GM19452 (cell line): Measurements from ENCODE around the gene RASA2.
"Not testable (repeated sequence)": the region's sequence is repeated elsewhere in the genome, so short reads cannot be mapped to it uniquely, and the experiment has no call there.

Experiments used
- ATAC-seq: cut with Tn5 transposase; IDR thresholded peaks from one replicate; pipeline ENCODE4 v1.9.1; 2021; ENCODE audit not compliant: unreplicated experiment

The RASA2 gene

GRCh38 chr3:141493184-141493583 is 6.4 kb downstream of the RASA2 start:
- no peak for ATAC-seq

DNA sequence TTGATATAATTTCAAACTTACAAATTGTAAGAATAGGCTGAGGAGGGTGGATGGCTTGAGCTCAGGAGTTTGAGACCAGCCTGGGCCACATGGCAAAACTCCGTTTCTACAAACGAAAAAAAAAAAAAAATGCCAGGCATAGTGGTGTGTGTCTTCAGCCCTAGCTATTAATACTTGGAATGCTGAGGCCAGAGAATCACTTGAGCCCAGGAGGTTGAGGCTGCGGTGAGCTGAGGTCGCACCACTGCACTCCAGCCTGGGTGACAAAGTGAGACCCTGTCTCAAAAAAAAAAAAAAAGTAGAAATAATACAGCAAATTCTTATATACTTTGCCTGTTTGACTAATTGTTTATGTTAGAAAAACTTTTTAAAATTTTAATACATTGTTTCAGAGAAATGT is 10.8 kb downstream of the RASA2 start:
- not testable (repeated sequence) for ATAC-seq

DNA sequence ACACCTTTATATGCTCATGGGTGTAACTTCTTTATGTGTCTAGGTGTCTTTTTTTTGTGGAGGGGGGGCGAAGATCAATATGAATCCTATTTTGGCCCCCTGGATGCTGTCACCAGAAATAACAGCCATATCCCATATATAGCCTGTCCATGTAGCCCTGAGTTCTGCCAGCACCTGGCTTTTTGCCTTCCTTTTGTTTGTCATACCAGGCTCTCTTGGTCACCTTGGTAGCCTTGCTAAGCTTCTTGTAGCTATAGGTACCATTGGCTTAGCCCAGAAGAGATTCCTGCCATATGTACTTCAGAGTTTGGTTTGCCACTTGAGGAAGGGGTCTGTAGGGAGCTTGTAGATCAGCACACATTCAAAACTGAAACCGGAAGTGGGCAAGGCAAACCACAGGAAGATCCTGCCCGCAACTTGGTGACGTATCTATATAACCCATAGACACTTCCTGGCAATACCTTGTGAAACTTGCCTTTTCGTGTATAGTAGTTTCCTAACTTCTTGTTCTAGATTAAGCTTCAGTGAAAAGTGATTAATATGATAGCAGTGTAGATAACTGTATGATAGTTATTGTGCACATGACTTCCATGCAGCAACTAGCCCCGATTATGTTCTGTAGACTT is 11.9 kb downstream of the RASA2 start:
- ATAC-seq = peak; percentile 97

DNA sequence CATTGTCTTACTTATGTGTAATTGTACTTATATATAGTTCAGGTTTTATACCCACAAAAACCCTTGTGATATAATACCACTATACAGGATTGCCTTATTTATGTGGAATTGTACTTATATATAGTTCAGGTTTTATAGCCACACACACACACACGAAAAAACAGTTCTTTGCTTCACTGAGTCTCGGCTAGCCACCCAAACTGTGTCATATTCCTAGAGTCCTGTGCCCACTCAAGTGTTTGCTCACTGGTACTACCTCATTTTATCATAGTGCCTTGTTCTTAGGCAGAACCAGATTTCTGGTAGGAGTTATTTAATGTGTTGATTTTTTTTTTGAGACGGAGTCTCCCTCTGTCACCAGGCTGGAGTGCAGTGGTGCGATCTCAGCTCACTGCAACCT is 12.5 kb downstream of the RASA2 start:
- ATAC-seq = no peak

- no peak for ATAC-seq
These were observed 13.1 kb downstream of the RASA2 start for GRCh38 chr3:141499965-141500364.

GRCh38 chr3:141500397-141500796 is 13.6 kb downstream of the RASA2 start:
- ATAC-seq = no peak

GRCh38 chr3:141505166-141505565 is 18.3 kb downstream of the RASA2 start:
- ATAC-seq = no peak

GRCh38 chr3:141506071-141506470 is 19.2 kb downstream of the RASA2 start:
- ATAC-seq = no peak

- no peak for ATAC-seq
These were observed 20.7 kb downstream of the RASA2 start for GRCh38 chr3:141507392-141508066.

- ATAC-seq = no peak
These were observed 21.2 kb downstream of the RASA2 start for GRCh38 chr3:141508067-141508436.

DNA sequence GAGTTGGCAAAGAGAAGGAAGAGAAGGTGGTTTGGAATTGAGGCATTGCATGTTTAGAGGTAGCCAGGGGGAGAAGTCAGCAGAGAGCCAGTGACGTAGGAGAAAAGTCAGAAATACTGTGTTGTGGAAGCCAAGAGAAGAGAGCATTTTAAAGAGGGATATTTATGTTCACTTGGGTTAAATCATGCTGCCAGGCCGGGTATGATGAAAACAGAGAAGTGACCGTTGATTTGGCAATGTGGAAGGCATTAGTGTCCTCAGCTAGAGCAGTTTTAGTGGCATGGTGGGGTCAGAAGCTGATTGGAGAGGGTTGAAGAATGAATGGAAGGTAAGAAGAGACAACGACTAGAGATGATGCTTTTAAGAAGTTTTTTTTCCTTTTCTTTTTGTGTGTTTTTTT is 24.5 kb downstream of the RASA2 start:
- no peak for ATAC-seq

DNA sequence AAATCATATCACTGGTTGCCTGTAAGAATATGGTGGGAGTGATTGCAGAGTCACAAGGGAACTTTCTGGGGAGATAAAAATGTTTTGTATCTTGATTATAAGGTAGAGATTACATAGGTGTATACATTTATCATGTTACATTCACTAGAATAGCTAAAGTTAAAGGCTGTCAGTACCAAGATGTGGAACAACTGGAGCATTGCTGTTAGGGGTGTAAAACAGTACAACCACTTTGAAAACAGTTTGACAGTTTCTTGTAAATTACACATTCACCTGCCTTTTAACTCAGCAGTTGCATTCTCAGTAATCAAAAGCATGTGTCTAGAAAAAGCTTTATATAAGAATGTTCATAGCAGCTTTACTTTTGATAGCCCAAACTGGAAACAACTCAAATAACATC is 27.6 kb downstream of the RASA2 start:
- ATAC-seq = no peak

DNA sequence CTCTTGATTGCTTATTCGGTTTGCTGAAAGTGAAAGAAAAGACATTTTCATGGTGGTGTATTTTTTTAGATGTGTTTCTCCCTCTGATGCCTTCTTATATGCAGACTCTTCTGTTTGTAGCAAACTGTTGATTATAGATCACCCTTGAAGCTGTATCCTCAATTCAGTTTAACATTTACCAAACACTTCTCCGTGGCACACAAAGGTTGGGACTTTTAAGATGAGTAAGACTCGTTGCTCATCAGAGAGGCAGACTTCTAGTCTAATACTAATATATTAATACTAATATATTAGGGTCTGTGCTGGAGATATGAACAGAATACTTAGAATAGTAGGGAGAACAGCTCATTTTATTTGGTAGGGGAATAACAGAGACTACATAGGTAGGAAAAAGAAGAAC is 32.8 kb downstream of the RASA2 start:
- no peak for ATAC-seq

DNA sequence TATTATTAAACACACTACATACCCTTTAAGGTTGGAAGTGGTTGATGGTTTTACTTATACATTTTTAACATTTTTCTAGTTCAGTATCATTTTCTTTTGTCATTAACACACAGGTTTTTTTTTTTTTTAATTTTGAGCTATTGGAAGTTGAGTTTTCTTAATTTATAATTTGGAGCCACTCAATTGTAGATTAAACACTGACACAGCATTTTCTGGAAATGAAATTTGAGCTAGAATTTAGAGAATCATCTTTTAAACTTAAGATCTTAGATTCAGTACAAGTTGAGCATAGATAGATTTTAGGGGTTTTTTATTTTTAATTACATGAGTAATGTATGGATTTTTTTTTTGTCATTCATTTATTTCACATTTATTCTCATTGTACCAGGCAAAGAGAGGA is 35.0 kb downstream of the RASA2 start:
- ATAC-seq = no peak

DNA sequence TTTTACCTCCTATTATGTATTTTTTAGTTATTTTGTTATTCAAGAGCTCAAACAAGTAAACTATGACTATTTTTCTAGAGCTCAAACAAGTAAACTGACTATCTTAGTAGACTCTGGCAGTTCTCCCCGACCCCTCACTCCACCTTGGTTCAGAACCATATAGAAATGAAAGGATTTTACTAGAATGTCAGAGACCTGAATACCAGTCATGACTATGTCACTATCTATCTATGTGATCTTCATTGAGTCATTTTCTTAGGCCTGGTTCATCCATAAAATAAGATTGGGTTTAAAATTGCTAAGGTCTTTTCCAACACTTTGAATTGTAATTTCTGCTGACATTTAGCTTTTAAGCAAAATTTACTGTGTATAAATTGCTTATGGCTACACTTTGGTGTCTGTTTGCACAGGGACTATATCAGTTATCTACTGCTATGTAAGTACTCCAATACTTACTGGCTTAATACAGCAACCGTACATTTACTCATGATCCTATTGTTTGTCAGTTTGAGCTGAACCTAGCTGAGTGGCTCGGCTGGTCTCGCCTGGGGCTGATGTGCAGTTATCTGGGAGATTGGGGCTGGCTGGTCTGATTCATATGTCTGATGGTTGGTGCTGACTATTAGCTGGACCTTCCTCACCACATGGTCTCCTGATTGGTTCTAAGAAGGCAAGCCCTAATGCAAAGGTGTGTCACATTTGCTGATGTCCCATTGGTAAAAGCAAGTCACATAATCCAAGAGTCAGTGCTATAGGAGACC is 37.0 kb downstream of the RASA2 start:
- no peak for ATAC-seq

DNA sequence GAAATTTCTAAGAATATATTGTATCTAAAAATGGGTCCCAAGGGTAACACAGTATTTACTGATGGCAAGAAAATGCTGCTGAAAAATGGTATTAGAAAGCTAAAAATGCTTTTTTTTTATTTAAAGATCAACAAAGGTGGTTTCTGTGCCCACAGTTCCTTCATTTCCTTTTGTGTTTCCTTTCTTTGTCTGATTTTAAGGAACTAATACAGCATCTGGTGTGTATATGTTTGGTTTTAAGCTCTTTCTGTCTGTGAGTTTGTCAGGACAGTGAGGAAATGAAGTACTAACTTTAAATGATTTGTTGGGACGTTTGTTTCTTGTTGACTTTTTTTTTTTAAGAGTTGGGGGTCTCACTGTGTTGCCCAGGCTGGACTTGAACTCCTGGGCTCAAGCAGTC is 38.2 kb downstream of the RASA2 start:
- ATAC-seq = no peak

DNA sequence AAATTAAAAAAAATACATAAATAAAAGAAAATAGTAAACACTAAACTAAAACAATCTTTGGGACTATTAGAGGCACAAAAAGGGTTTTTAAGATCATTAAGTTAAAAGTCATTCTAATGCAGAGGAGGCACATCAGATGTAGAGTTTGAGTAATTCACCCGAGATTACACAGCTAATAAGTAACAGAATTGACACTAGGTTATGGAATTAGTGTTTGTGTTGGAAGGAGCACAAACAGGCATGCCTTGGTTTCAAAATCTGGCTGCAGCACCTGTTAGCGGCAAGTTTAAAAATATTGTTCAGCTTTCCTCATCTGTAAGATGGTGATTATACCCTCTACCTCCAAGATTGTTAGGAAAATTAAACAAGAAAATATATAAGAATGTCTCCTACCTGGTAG is 39.0 kb downstream of the RASA2 start:
- no peak for ATAC-seq

DNA sequence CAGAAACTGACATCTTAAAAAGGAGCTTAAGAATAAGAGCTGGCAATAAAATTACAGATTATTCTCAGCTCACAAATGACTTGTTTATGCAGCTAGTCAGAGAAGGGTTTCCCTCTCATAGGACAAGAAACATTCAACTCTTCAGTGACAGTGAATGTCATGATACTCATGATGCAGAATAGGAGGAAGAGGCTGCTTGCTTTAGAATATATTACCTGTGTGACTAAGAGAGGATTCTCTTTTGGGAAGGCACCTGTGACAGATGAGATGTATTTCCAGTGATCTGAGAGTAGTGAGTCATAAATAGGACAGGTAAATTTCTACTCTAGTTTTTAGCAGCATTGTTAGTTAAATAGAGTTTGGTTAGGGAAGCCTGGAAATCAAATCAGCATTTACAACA is 39.9 kb downstream of the RASA2 start:
- ATAC-seq = no peak

DNA sequence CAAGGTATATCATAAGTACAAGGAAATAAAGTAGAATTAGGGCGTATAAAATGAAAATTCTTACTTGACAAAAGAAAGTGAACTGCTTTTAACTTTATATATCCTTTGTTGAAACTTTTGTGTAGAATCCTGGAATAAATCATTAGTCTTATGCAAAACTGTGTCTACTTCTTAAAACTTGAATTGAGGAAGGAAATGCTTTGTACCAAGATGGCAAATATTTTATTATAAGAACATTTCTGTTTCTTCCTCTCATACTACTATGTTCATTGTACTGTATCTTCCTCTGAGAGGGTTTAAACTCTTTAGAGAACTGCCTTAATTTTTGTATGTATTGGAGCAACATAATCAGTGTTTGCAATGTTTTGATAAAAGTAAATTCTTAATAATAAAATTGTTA is 42.0 kb downstream of the RASA2 start:
- ATAC-seq = no peak

- ATAC-seq = no peak
These were observed 42.4 kb downstream of the RASA2 start for GRCh38 chr3:141529256-141529655.

DNA sequence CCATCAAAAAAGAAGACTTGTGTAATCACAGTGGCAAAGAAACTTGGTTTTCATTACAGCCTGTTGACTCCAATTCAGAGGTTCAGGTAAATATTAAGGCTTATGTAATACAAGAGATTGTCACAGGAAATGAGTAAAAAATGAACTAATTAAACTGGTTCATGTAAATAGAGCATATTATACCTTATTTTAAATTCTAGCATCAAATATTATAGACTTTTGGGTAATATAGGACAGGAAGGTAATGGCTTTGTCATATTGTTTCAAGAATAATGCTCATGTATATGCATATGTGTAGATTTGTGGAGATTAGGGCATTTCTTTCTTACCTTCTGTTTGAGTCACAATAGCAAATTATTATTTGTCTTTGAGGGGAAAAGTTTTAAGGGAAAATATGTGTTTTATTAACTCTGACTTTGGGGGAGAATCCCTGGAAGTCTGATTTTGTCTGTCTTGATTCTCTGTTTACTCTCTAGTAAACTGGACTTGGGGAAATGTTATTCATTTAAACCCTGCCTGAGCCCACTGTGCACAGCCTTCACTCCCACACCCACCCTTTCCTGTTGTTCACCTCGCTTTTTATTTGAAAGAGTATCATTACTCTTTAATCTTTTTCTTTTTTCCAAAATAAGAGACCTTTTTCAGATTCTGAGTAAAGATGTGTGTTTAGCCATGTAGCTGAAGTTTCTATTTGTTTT is 43.0 kb downstream of the RASA2 start:
- ATAC-seq = no peak

DNA sequence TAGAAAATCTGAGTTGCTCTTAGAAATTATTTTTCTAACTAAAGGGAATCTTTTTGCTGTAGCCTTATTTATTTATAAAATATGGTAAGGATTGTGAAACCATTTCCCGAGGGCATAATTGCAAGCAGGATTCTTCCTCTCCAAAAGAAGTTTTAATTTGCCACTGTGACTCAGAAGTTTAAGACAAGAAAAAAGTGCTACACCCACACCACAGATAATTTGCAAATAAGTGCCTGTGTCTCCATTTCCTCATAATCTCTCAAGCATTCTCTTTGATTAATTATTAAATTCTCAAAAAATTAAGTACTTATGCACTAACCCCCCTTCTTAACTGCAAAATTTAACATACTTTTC is 43.6 kb downstream of the RASA2 start:
- no peak for ATAC-seq
